ENCODE results near the gene TRIM54. TPM values are rescaled to one million over a fixed set of nuclear protein-coding genes. Genes with fewer than 3 reads are reported as not detected.
"Not testable (repeated sequence)": the region's sequence is repeated elsewhere in the genome, so short reads cannot be mapped to it uniquely, and the experiment has no call there.

TRIM54 gene
- total and polyA plus RNA-seq, 3 donors from 2014 or later = 28.3 to 46.8 (median 38.5) TPM

- Histone ChIP-seq H3K4me3 (no peak overlapping the region), H3K36me3 (ENCODE audit: low read depth, missing control alignments) (no peaks in the 10 kb centered on the region), H3K27ac (no peak overlapping the region), H3K27me3 (no peaks in the 10 kb centered on the region), H3K9me3 (no peaks in the 10 kb centered on the region), H3K4me1 (peaks cover 21% of the 10 kb centered on the region)
- intact Hi-C loops (cut with DNase I; ENCODE audit: low total_unique reads) = no loop called here
- 62 to 69% methylated on average over 7 of the region's 7 CpGs for WGBS, 2 donors
- no peak for TF ChIP-seq POLR2A (IDR thresholded peaks at IDR 0.05)
- TF ChIP-seq CTCF (IDR thresholded peaks at IDR 0.05) = no peak
- no peak for DNase-seq
Observed at GRCh38 chr2:27350106-27350693, 68.0 kb downstream of the TRIM54 start.

DNA sequence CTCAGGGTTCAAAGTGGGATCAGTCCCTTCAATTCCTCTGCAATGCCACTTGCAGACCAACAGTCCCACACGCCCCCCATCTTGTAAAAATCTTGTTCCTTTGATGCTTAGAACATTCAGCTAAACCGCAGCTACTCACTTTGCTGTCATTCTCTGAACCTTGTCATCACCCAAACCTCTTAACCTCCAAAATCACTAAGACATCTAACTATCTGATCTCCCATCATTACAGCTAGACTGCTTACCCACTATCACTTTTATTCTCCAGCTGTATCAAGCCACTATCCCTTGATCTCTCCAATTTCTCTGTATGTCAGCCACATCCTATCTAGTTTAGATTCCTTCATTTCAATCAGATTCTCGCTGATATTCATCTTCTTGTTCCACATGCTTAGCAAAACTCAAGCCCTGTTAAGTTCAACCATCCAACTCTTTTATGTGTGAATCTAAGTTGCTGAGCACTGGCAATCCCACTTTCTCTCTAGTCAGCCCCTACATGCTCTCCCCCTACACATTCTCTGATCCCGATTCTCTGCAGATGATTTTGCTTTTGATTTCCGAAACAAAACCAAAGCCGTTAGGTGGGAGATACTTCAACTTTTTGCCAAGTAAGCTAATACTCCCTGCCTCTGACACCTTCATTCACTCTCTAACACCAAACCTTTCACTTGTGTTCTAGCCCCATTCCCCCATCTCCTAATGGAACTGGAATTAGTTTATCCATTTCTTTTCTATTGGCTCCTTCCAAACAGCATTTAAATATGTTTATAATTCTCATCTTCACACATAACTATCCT is 69.8 kb downstream of the TRIM54 start:
- H3K36me3 ChIP-seq (ENCODE audit: low read depth, missing control alignments) = no peaks in the 10 kb centered on the region
- 74 to 79% methylated on average over 6 of the region's 6 CpGs for WGBS, 2 donors
- no peak overlapping the region for H3K27ac ChIP-seq
- H3K4me3 ChIP-seq = no peak overlapping the region
- no peak for DNase-seq
- peaks cover 27% of the 10 kb centered on the region for H3K4me1 ChIP-seq
- H3K27me3 ChIP-seq = no peaks in the 10 kb centered on the region
- no peaks in the 10 kb centered on the region for H3K9me3 ChIP-seq
- TF ChIP-seq CTCF (IDR thresholded peaks at IDR 0.05) = no peak
- TF ChIP-seq POLR2A (IDR thresholded peaks at IDR 0.05) = no peak
- intact Hi-C loops (cut with DNase I; ENCODE audit: low total_unique reads) = no loop called here

DNA sequence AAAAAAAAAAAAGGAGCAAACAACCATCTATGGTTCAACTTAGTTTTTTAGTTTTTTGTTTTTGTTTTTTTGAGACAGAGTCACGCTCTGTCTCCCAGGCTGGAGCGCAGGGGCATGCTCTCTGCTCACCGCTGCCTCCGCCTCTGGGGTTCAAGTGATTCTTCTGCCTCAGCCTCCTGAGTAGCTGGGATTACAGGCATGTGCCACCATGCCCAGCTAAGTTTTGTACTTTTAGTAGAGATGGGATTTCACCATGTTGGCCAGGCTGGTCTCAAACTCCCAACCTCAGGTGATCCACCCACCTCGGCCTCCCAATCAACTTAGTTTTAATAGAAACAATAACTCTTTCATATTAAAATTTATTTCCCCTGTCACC is 71.1 kb downstream of the TRIM54 start:
- H3K4me1 ChIP-seq = peaks cover 38% of the 10 kb centered on the region
- H3K27ac ChIP-seq; H3K9me3 ChIP-seq; H3K36me3 ChIP-seq (ENCODE audit: low read depth, missing control alignments); intact Hi-C loops (cut with DNase I; ENCODE audit: low total_unique reads); H3K4me3 ChIP-seq; DNase-seq; H3K27me3 ChIP-seq: not testable (repeated sequence)
- WGBS, 2 donors = 92 to 96% methylated on average over 5 of the region's 5 CpGs

GRCh38 chr2:27353762-27354596 is 71.8 kb downstream of the TRIM54 start:
- Histone ChIP-seq H3K9me3 (no peaks in the 10 kb centered on the region), H3K4me3 (no peak overlapping the region), H3K36me3 (ENCODE audit: low read depth, missing control alignments) (no peaks in the 10 kb centered on the region), H3K27me3 (no peaks in the 10 kb centered on the region), H3K4me1 (peaks cover 38% of the 10 kb centered on the region), H3K27ac (no peak overlapping the region)
- TF ChIP-seq CTCF (IDR thresholded peaks at IDR 0.05) (no peak), POLR2A (IDR thresholded peaks at IDR 0.05) (no peak)
- WGBS, 2 donors = 61 to 66% methylated on average over 7 of the region's 7 CpGs
- intact Hi-C loops (cut with DNase I; ENCODE audit: low total_unique reads) = no loop called here
- DNase-seq = no peak

GRCh38 chr2:27354597-27354927 is 72.3 kb downstream of the TRIM54 start:
- no peaks in the 10 kb centered on the region for H3K9me3 ChIP-seq
- TF ChIP-seq POLR2A (IDR thresholded peaks at IDR 0.05) (no peak), CTCF (IDR thresholded peaks at IDR 0.05) (no peak)
- H3K27ac ChIP-seq = no peak overlapping the region
- 86 to 90% methylated on average over 7 of the region's 7 CpGs for WGBS, 2 donors
- DNase-seq = no peak
- H3K4me1 ChIP-seq = peaks cover 38% of the 10 kb centered on the region
- H3K4me3 ChIP-seq = no peak overlapping the region
- no peaks in the 10 kb centered on the region for H3K27me3 ChIP-seq
- H3K36me3 ChIP-seq (ENCODE audit: low read depth, missing control alignments) = no peaks in the 10 kb centered on the region
- intact Hi-C loops (cut with DNase I; ENCODE audit: low total_unique reads) = no loop called here
